Superior temporal gyrus (tissue), 1 donor: ENCODE measurements around the gene TRIM41.
"Not testable (repeated sequence)": the region's sequence is repeated elsewhere in the genome, so short reads cannot be mapped to it uniquely, and the experiment has no call there.

Source experiments
- DNase-seq: peaks from one replicate; pipeline ENCODE4 v3.0.0-alpha.2; 2016; ENCODE audit errors: extremely low spot score

Gene TRIM41

DNA sequence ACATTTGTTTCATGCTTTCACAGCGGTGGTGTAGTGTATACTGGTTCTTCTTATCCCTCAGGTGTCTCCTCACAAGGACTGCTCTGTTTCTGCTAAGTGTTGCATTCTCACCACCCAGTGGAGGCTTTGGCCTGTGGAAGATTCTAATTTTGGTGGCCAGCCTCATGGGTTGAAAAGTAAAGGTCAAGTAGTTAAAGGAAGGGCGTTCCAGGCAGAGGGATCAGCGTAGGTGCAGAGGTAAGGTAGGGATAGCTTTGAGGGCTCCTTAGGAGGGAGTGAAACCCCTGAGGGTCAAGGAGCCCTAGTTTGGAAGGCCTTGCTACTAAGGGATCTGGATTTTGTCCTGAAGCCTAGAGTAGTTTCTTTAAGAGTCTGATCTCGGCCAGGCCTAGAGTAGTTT lies 25.2 kb downstream of the TRIM41 start:
- no peak for DNase-seq

DNA sequence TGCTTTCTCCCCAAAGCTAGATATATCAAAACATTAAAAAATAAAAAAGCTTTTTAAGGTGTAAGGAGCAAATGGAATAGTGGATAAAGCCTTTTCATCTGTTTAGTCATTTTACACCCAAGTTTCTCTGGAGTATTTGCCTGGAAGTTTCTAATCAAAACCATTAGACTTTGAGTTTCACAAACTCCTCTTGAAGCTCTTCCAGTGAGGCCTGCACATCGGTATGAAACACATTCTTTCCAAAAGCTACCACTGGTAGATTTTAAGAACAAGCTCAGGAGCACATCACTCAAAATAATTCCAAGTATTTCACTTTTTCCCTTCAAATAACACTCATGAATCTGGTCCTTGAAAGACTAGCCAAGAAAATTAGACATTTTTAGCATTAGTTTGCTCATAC lies 32.2 kb downstream of the TRIM41 start:
- no peak for DNase-seq

DNA sequence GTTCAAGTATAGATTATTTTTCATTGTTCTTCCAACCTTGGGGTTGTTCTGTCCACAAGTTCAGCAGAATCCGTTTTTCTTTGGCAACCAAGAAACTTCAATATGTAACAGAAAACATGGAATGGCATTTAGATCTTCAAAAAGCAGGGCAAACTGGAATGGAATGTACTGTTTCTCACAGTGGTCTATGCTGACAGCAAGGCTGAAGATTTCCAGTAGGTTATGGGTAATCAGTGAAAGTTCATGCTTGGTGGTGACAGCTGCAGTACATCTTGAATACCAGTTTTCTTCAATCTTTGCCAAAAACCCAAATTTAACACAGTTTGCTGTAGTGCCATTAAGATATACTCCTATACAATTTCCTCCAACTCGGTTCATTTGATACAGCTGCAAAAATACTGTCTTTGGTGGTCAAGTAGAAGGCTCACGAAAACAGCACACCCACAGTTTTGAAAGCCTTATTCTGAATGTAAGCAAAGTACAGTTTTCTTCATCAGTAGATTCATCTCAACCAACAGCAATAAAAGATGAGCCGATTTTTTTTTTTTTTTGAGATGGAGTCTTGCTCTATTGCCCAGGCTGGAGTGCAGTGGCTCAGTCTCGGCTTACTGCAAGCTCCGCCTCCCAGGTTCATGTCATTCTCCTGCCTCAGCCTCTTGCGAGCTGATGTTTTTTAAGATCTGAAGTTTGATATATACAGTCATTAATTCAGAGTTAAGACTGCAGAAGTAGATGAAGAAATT lies 32.9 kb downstream of the TRIM41 start:
- no peak for DNase-seq

DNA sequence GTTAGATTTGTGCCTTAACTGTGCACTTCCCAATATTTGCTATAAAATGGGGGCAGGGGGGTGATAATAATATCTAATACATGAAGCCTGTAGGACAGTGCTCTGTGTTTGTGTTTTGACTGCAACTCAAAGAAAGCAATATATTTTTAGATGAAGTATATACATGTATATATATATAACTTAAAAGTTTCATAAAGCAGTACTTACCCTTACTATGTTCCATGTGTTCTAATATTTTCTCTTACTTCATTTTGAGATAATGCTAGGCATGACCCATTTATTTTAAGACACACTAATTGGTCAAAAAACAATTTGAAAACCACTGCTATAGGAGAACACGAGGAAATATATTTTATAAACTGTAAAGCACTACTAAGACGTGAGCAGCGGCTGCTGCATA lies 35.5 kb downstream of the TRIM41 start:
- no peak for DNase-seq

DNA sequence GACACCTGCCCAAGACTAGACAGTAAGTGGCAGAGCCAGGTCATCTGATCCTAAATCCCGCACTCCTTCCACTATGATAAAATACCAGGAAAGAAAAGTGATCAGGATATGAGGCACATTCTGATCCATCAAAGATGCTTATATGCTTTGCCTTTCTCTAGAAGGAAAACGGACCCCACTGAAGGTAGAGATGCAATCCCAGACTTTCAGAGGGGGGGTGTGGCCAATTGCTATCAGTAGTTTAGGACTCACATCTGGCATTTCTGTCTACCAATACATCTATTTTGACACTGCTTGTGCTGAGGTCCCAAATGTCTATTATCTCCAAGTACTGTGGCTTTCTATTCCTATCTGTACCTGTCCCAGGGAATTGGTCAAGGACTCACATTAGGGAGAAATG lies 36.2 kb downstream of the TRIM41 start:
- no peak for DNase-seq

DNA sequence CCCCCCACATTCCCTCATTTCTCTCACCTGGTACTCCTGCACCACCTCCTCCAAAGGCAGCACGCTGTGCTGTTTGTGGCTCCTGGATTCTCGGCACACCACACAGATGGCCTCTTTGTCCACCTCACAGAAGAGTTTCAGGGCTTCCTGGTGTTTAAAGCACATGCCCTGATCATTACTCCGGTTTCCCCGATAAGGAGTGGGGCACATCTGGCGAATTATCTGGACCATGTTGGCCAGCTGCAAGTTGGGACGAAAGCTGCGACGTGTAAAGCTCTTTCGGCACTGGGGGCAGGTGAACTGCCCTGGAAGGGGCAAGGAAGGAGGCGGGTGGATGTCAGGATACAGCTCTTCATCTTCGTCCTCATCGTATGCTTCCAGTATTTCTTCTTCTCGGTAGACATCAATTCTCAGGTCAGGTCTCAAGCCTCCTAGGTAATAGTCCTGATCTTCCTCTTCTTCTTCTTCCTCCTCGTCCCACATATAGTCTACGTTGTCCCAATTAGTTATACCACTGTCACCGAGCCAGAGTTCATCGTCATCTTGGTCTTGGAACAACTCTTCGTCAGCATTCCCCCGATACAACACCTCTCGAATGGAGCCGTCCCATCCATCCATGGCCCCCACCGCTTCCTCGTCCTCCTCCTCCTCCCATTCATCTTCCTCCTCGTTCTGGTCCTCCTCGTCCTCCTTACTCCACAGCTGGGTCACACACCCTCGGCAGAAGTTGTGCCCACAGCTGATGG lies 37.1 kb downstream of the TRIM41 start:
- DNase-seq: no peak

DNA sequence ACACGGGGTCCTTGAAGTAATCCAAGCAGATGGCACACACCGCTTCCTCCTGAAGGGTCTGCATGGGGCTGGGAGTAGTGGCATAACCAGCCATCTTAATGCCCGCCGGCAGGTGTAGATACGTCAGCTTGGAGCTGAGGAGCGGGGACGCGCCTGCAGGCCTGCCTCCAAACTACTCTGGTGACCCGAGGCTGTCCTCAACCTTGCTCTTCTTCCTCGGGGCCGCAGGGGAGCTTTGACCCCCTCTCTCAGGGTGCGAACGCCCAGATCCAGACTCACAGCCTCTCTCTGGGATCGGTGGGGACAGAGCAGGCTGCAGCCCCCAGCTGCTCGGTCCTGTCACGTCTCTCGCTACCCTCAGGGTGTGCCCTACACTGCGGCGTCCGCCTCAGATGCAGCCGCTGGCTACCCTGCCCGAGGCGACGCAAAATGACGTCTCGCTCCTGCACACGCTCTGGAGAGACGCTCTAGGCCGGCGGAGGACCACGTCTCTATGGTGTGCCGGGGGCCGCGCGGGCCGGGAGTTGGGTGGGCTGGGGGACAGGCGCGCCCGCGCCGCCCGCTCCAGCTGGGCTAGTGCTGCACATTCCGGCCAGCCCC lies 37.7 kb downstream of the TRIM41 start, which contains the start of gene TRIM52:
TSS of gene TRIM52 (minus strand) at position 424 of the 600 bp plus-strand sequence. CDS start at position 94, 330 bp downstream.
- DNase-seq: peak; percentile 92

DNA sequence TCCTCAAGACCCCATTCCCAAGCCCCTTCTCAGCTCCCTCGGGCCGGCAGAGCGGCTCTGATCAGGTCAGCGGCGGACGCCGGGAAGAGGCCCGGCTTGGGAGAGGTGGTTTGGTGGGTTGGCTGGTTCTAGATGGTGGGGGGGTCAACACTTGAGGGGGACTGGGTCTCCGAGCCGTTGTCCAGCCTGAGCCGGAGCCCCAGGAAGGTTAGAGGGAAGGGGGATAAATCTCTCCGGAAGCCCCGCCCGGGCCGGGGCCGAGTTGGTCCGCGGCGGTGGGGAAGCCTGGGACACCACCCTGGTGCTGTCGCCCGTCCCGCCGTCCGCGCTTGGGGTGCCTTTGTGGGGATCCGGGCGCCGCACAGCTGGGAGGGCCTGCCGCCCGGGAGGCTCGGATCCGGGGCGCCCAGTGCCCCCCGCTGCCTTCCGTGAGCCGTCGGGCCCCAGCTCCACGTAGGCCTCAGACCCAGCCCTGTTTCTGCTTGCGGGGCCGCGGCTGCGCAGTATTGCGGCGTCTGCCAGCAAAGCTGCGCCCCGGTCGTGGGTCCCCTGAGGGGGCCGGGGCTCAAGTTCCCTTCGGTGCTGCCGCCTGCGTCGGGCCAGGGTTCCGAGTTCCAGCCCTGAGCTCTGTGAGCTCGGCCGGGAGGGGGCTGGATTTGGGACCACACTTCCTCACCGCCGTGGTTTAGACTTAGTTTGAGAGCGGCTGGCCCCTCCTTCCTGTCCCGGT lies 38.4 kb downstream of the TRIM41 start:
- DNase-seq: peak; percentile 51

DNA sequence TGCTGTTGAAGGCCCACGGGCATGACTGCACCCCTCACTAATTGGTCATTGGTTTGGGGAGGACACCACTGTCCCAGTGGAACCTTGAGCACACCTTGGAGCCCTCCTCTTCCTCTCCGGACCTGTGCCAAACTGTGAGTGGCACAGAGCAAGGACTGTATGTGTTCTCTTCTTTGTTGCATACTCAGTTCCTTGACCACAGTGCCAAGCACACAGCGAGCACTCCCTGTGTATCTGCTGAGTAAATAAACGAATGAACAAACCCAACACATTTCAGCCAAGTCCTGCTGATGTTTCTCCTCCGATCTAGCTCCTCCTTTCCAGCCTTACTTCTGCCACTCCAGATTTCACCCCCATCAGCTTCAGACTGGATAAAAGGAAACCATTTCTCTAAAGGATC lies 40.6 kb downstream of the TRIM41 start:
- DNase-seq: no peak

DNA sequence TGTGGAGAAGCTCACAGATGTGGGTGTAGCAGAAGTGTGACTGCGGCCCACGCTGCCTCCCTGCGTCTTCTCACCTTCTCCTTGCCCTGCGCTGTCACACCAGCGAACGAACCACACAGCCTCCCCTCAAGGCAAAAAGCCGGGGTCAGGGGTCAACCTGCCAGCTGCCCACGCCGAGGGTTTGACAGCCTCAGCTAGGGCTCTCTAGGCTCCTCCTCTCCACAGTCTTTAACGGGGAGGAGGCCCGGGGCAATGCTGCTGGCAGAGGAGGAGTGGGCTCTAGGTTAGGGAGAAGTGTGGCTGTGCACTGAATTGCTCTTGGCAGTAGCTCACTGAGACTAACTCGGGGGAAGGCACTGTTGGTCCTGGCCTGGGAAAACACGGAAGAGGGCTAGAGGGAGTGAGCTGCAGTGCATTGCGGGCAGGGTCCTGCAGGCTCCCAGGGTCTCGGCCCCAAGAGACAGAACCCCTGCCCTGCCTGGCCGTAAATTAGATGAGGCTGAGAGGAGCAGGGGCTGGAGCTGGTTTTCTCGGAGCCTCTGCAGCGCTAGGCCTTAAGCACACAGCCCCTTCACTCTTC lies 42.1 kb downstream of the TRIM41 start:
- no peak for DNase-seq

DNA sequence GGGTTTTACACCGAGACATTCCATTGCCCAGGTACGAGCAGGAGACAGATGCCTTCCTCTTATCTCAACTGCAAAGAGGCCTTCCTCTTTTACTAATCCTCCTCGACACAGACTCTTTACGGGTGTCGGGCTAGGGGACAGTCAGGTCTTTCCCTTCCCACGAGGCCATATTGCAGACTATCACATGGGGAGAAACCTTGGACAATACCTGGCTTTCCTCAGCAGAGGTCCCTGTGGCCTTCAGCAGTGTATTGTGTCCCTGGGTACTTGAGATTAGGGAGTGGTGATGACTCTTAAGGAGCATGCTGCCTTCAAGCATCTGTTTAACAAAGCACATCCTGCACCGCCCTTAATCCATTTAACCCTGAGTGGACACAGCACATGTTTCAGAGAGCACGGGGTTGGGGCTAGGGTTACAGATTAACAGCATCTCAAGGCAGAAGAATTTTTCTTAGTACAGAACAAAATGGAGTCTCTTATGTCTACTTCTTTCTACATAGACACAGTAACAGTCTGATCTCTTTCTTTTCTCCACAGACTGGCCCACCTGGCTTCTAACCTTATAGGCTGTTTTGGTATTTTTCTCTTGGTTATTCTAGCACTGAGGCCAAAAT lies 44.3 kb downstream of the TRIM41 start:
- not testable (repeated sequence) for DNase-seq

DNA sequence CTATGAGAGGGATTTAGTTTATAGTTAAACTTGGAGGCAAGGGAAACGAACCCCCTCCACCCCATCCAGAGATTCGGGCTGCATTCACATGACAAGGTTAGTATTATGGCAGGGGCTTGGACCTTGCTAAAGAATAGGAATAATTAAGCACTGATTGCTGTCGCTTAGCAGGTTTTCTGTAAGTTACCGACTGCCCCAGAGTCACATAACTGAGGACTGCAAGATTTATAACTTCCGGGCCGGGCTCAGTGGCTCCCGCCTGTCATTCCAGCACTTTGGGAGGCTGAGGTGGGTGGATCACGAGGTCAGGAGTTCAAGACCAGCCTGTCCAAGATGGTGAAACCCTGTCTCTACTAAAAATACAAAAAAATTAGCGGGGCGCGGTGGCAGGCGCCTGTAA lies 44.8 kb downstream of the TRIM41 start:
- DNase-seq: not testable (repeated sequence)

DNA sequence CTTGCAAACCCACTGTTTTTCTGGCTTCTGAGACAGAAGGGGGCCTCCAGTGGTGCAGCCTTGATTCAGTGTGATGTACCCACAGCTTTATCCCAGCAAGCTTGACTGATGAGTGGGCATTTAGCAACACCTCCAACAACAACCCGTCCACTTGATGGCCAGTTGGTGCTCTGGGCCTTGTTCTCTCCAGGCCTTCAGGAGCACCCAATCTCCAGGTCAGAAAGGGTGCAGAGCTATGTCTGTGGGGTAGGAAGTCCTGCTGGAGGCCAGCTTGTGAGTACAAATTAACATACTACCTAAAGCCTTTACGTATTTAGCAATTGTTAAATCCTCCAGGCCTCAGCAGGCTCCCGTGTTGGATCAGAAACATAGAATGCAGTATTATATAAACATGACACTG lies 48.0 kb downstream of the TRIM41 start:
- DNase-seq: no peak

DNA sequence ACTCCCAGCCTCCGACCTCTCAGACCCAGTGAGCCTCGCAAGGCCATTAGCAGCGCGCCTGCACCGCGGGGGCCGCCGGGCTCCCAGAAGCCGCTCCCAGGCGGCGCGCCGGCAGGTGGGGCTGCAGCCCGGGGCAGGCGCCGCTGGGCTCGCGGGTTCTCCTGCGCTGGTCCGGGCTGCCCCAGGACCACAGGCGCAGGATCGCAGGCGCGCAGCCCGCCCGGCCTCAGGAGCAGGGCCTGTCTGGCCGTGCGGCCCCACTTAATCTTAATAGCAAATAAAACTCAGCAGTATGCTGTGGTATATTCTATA lies 50.3 kb downstream of the TRIM41 start:
- not testable (repeated sequence) for DNase-seq

DNA sequence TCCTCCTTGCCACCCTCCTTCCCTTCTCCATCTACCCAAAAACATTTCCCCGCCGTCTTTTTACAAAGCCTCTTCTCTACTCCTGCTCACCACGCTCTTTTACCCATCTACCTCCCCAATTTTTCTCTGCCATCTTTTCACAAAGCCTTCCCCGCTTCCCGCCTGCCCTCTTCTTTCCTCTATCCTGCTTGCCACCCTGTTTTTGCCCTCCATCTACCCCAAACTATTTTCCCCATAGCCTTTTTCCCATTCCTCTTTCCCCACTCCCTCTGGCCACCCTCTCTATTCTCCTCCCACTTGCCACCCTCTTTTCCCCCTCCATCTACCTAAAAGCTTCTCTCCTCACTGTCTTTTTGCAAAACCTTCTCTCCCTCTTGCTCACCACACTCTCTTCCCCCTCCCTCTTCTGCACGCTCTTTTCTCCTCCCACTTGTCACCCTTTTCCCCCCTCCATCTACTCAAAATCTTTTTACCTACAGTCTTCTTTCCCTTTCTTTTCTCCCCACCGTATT lies 57.2 kb downstream of the TRIM41 start:
- DNase-seq: no peak

DNA sequence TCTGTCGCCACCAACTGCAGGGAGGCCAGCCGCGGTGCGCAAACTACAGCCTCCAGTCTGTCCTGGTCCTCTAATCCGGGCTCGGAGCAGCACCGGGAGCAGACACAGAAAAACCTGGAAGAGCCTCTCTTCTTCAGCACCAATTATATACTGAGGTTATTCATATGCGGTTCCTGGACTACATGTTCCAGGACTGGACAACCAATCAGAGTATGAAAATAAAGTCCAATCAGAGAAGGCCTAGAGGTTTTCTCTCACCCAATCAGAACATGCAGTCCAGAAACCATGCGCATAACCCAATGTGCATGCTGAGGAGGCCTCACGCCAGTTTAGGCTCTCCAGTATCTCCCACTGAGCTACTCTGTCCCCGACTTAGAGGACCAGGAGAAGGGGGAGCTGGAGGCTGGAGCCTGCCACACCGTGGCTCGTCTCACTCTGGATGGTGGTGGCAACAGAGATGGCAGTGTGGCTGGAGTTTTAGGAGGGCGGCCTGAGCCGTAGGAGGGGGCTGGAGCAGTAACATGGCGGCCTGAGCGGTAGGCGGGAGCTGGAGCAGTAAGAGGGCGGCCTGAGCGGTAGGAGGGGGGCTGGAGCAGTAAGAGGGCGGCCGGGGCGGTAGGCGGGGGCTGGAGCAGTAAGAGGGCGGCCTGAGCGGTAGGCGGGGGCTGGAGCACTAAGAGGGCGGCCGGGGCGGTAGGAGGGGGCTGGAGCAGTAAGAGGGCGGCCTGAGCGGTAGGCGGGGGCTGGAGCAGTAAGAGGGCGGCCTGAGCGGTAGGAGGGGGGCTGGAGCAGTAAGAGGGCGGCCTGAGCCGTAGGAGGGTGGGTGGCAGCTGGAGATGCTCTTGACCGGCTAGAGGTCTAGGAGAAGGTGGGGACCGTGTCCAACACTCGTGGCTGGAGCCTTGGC lies 58.2 kb downstream of the TRIM41 start:
- no peak for DNase-seq

DNA sequence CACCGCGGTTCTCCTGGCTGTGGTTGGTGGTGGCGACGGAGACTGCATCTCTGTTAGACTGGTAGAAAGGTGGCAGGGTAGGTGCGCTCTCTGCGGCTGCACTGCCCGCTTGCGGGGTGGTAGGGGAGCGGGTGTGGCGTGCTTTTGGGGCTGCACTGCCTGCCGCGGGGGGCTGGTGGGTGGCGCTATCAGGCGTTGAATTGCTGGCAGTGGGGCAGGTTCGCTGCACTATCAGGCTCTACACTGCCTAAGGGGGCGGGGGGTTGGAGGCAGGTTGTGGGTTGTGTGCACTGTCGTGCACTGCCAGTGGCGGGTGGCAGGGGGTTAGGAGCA lies 58.9 kb downstream of the TRIM41 start:
- DNase-seq: no peak

DNA sequence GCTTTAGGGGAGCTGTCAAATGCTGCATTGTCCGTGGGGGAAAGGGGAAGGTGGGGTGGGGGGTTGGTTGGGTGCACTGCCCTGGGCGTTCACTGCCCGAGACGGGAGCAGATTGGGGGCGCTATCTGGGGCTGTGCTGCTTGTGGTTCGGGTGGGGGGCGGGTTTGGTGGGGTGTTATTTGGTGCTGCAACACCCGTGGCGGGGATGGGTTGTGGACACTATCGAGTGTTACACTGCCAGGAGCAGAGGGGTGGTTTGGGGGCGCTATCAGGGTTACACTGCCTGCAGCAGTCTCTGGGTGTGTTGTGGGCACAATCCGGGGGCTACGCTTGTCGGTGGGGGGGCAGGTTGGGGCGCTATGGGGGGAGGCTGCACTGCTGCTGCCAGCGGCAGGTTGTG lies 59.3 kb downstream of the TRIM41 start:
- DNase-seq: not testable (repeated sequence)

DNA sequence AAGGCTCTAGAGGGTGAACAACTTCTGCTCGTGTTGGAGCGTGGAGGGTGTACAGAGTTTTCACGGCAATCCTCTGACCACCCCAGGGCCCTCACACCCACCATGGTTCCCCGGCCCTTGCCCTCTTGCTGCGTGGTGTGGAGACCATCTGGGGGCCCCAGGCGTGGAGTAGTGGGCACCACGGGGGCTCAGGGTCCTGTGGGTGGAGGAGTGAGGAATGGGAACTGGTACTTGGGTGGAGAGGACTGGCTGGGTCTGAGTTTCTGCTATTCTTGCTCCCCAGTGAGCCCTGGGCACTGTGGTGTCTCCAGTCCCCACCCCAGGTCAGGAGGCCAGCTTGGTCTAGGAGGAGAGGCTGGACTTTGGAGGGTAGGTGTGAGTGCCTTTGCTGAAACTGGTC lies 59.8 kb downstream of the TRIM41 start:
- DNase-seq: no peak

DNA sequence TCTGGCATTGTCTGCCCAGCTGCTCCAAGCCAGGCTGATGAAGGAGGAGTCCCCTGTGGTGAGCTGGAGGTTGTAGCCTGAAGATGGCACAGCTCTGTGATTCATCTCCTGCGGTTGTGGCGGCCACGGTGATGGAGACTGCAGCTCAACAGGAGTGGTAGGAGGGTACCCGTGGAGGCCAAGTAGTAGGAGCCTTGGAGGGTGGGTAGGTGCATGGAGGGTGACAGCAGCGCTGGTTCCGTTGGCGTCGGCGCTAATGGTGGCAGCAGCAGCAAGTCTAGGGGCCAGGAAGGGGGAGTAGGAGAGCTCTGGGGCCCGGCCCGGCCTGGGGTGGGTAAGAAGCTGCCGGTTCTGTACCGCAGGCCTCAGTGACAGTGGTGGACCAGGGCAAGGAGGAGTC lies 60.3 kb downstream of the TRIM41 start:
- no peak for DNase-seq
